Measurements from ENCODE around the gene SPRED1. TPM values are rescaled to one million over a fixed set of nuclear protein-coding genes. Genes with fewer than 3 reads are reported as not detected.

Gene SPRED1
- total RNA-seq, 4 donors from 2014 or later, result 8.6 to 26.5 (median 10.3) TPM

- Histone ChIP-seq H3K36me3 (no peaks in the 10 kb centered on the region), H3K4me3 (no peak overlapping the region), H3K9me3 (no peaks in the 10 kb centered on the region), H3K27ac (no peak overlapping the region), H3K27me3 (no peaks in the 10 kb centered on the region), H3K4me1 (peaks cover 0 to 10% (median 2%) of the 10 kb centered on the region in 4 donors)
- no peak for DNase-seq
- intact Hi-C loops (cut with DNase I; ENCODE audit: low total_unique reads), result no loop called here
- in situ Hi-C loops (cut with MboI; ENCODE audit: low pct_ligation_motif_present in 1 of 4, low pct_unique_long_range_greater_than_20kb in 1 of 4, low sequenced_read_pairs in 3 of 4), result loop anchor here in 1 of 4 donors (25.0 kb wide), 1 partner anchor 362 kb away; no protein-coding TSS in a partner anchor
- TF ChIP-seq EP300 (IDR thresholded peaks at IDR 0.05; ENCODE audit: low read depth) (no peak), POLR2A (IDR thresholded peaks at IDR 0.05) (no peak), CTCF (IDR thresholded peaks at IDR 0.05) (no peak), POLR2AphosphoS5 (IDR thresholded peaks at IDR 0.05) (no peak)
Observed at GRCh38 chr15:38374029-38374428, 121.4 kb downstream of the SPRED1 start.

GRCh38 chr15:38374556-38374955 is 121.9 kb downstream of the SPRED1 start:
- in situ Hi-C loops (cut with MboI; ENCODE audit: low pct_ligation_motif_present in 1 of 4, low pct_unique_long_range_greater_than_20kb in 1 of 4, low sequenced_read_pairs in 3 of 4) (loop anchor here in 1 of 4 donors (25.0 kb wide), 1 partner anchor 362 kb away; no protein-coding TSS in a partner anchor), intact Hi-C loops (cut with DNase I; ENCODE audit: low total_unique reads) (no loop called here)
- 47 to 68% methylated on average over 4 of the region's 4 CpGs for WGBS, 2 donors (ENCODE audit: low coverage in 1 of 2)
- no peak for DNase-seq
- Histone ChIP-seq H3K4me1 (peaks cover 0 to 10% (median 2%) of the 10 kb centered on the region in 4 donors), H3K4me3 (no peak overlapping the region), H3K27ac (peak overlapping the region in 1 of 4 donors; percentile 8), H3K36me3 (no peaks in the 10 kb centered on the region), H3K9me3 (no peaks in the 10 kb centered on the region), H3K27me3 (no peaks in the 10 kb centered on the region)
- no peak for TF ChIP-seq EP300 (IDR thresholded peaks at IDR 0.05; ENCODE audit: low read depth)

GRCh38 chr15:38376081-38376480 is 123.4 kb downstream of the SPRED1 start:
- WGBS, 2 donors (ENCODE audit: low coverage in 1 of 2), result 64 to 75% methylated on average over 1 to 2 of the region's 2 CpGs
- in situ Hi-C loops (cut with MboI; ENCODE audit: low pct_ligation_motif_present in 1 of 4, low pct_unique_long_range_greater_than_20kb in 1 of 4, low sequenced_read_pairs in 3 of 4), result no loop called here
- peak overlapping the region in 3 of 4 donors; percentile 39 to 42 (median 41) for H3K27ac ChIP-seq
- H3K4me3 ChIP-seq, result no peak overlapping the region
- intact Hi-C loops (cut with DNase I; ENCODE audit: low total_unique reads), result no loop called here
- TF ChIP-seq POLR2AphosphoS5 (IDR thresholded peaks at IDR 0.05) (no peak), POLR2A (IDR thresholded peaks at IDR 0.05) (no peak), CTCF (IDR thresholded peaks at IDR 0.05) (no peak), EP300 (IDR thresholded peaks at IDR 0.05; ENCODE audit: low read depth) (no peak)
- H3K9me3 ChIP-seq, result no peaks in the 10 kb centered on the region
- no peaks in the 10 kb centered on the region for H3K27me3 ChIP-seq
- DNase-seq, result no peak
- H3K36me3 ChIP-seq, result no peaks in the 10 kb centered on the region
- peaks cover 0 to 10% (median 2%) of the 10 kb centered on the region in 4 donors for H3K4me1 ChIP-seq

GRCh38 chr15:38377636-38378035 is 125.0 kb downstream of the SPRED1 start:
- no peak for TF ChIP-seq EP300 (IDR thresholded peaks at IDR 0.05; ENCODE audit: low read depth)
- TF ChIP-seq POLR2A (IDR thresholded peaks at IDR 0.05), result no peak
- no peak for TF ChIP-seq CTCF (IDR thresholded peaks at IDR 0.05)
- TF ChIP-seq POLR2AphosphoS5 (IDR thresholded peaks at IDR 0.05), result no peak
- no peaks in the 10 kb centered on the region for H3K9me3 ChIP-seq
- DNase-seq, result no peak
- in situ Hi-C loops (cut with MboI; ENCODE audit: low pct_ligation_motif_present in 1 of 4, low pct_unique_long_range_greater_than_20kb in 1 of 4, low sequenced_read_pairs in 3 of 4), result no loop called here
- no peak overlapping the region for H3K4me3 ChIP-seq
- intact Hi-C loops (cut with DNase I; ENCODE audit: low total_unique reads), result no loop called here
- no peaks in the 10 kb centered on the region for H3K36me3 ChIP-seq
- peaks cover 0 to 10% (median 2%) of the 10 kb centered on the region in 4 donors for H3K4me1 ChIP-seq
- H3K27me3 ChIP-seq, result no peaks in the 10 kb centered on the region
- peak overlapping the region; percentile 24 to 62 (median 45) for H3K27ac ChIP-seq
- WGBS, 2 donors (ENCODE audit: low coverage in 1 of 2), result 42 to 55% methylated on average over 1 of the region's 1 CpG

GRCh38 chr15:38378161-38378560 is 125.5 kb downstream of the SPRED1 start:
- Histone ChIP-seq H3K4me1 (peaks cover 0 to 10% (median 2%) of the 10 kb centered on the region in 4 donors), H3K27me3 (no peaks in the 10 kb centered on the region), H3K27ac (peak overlapping the region; percentile 24 to 62 (median 45)), H3K36me3 (no peaks in the 10 kb centered on the region), H3K4me3 (no peak overlapping the region), H3K9me3 (no peaks in the 10 kb centered on the region)
- DNase-seq, result peak; percentile 11
- 33 to 37% methylated on average over 1 to 10 of the region's 10 CpGs for WGBS, 2 donors (ENCODE audit: low coverage in 1 of 2)
- intact Hi-C loops (cut with DNase I; ENCODE audit: low total_unique reads) (no loop called here), in situ Hi-C loops (cut with MboI; ENCODE audit: low pct_ligation_motif_present in 1 of 4, low pct_unique_long_range_greater_than_20kb in 1 of 4, low sequenced_read_pairs in 3 of 4) (no loop called here)
- no peak for TF ChIP-seq POLR2AphosphoS5 (IDR thresholded peaks at IDR 0.05)
